NCI-H1930 (cell line): ENCODE measurements around the gene ARHGEF4.

Experiments
- DNase-seq, 2 experiments: peaks; one replicate each; lab custom pipeline; 2025; lab: John Stamatoyannopoulos, UW

The ARHGEF4 gene

GRCh38 chr2:131011486-131011885 lies 174.8 kb downstream of the ARHGEF4 start:
- no peak for DNase-seq

- no peak for DNase-seq
Observed at GRCh38 chr2:131014141-131014540, 177.4 kb downstream of the ARHGEF4 start.

- no peak for DNase-seq
Observed at GRCh38 chr2:131015764-131016163, 179.1 kb downstream of the ARHGEF4 start.

GRCh38 chr2:131016826-131017741 lies 180.4 kb downstream of the ARHGEF4 start:
- no peak for DNase-seq

- no peak for DNase-seq
Observed at GRCh38 chr2:131022731-131023130, 186.0 kb downstream of the ARHGEF4 start.

GRCh38 chr2:131023758-131024157 lies 187.0 kb downstream of the ARHGEF4 start:
- DNase-seq = no peak

- DNase-seq = no peak
Observed at GRCh38 chr2:131026919-131027318, 190.2 kb downstream of the ARHGEF4 start.

- no peak for DNase-seq
Observed at GRCh38 chr2:131027566-131028528, 191.1 kb downstream of the ARHGEF4 start.

- no peak for DNase-seq
Observed at GRCh38 chr2:131029812-131030211, 193.1 kb downstream of the ARHGEF4 start.

GRCh38 chr2:131030478-131030971 lies 193.8 kb downstream of the ARHGEF4 start:
- DNase-seq = no peak

GRCh38 chr2:131031431-131031841 lies 194.7 kb downstream of the ARHGEF4 start:
- no peak for DNase-seq

- DNase-seq = no peak
Observed at GRCh38 chr2:131031875-131032274, 195.2 kb downstream of the ARHGEF4 start.

- DNase-seq = no peak
Observed at GRCh38 chr2:131032393-131032836, 195.7 kb downstream of the ARHGEF4 start.

GRCh38 chr2:131033786-131034121 lies 197.0 kb downstream of the ARHGEF4 start:
- DNase-seq = no peak

- peak; percentile 37 to 38 for DNase-seq
Observed at GRCh38 chr2:131034122-131035051, 197.7 kb downstream of the ARHGEF4 start.

- DNase-seq = no peak
Observed at GRCh38 chr2:131035112-131035825, 198.6 kb downstream of the ARHGEF4 start.

- no peak for DNase-seq
Observed at GRCh38 chr2:131035826-131036231, 199.1 kb downstream of the ARHGEF4 start.

GRCh38 chr2:131036269-131036668 lies 199.6 kb downstream of the ARHGEF4 start:
- no peak for DNase-seq

GRCh38 chr2:131036696-131037397 lies 200.1 kb downstream of the ARHGEF4 start:
- DNase-seq = no peak
